Upper lobe of left lung (tissue), 6 donors: ENCODE results near the gene SLC40A1. TPM values are rescaled to one million over a fixed set of nuclear protein-coding genes. Genes with fewer than 3 reads are reported as not detected.

Experiments used
- ATAC-seq, 2 donors: fragments of 200-7000 bp; cut with Tn5 transposase; one replicate each; pipeline ENCODE4 v1.9.1; 2022; ENCODE audit warnings: mild to moderate bottlenecking in 2 of 2, moderate library complexity in 2 of 2; ENCODE audit not compliant: low FRiP score in 2 of 2
- DNase-seq, 2 donors: peaks; one replicate each; pipeline ENCODE4 v3.0.0-alpha.2; 2019 to 2020
- H3K27ac ChIP-seq, 4 donors: fragments of 200-600 bp; sonication (generic); one replicate each; pipeline ENCODE4 v1.5.1; 2016 to 2019
- H3K27me3 ChIP-seq, 4 donors: fragments of 200-600 bp; sonication (generic); one replicate each; pipeline ENCODE4 v1.5.1; 2017 to 2019
- H3K36me3 ChIP-seq, 4 donors: fragments of 200-600 bp; sonication (generic); one replicate each; pipeline ENCODE4 v1.5.1; 2016 to 2019
- H3K4me1 ChIP-seq, 4 donors: fragments of 200-600 bp; sonication (generic); one replicate each; pipeline ENCODE4 v1.5.1; 2018 to 2019
- H3K4me3 ChIP-seq, 4 donors: fragments of 200-600 bp; sonication (generic); one replicate each; pipeline ENCODE4 v1.5.1; 2017 to 2019; ENCODE audit warnings: mild to moderate bottlenecking in 2 of 4, moderate library complexity in 1 of 4
- H3K9me3 ChIP-seq, 4 donors: fragments of 200-600 bp; sonication (generic); one replicate each; pipeline ENCODE4 v1.5.1; 2018 to 2019
- EP300 ChIP-seq, 4 donors: sonication (generic); formaldehyde crosslinking; IDR thresholded peaks; one replicate each; pipeline ENCODE4 v1.5.1; 2017; ENCODE audit warnings: antibody characterized with exemption in 4 of 4, control low read depth in 2 of 4
- POLR2A ChIP-seq, 4 donors: fragments of 450-650 bp; IDR thresholded peaks; one replicate each; pipeline ENCODE4 v1.5.1; 2016 to 2017; ENCODE audit warnings: antibody characterized with exemption in 4 of 4, mild to moderate bottlenecking in 2 of 4
- POLR2AphosphoS5 ChIP-seq, 2 donors: sonication (generic); formaldehyde crosslinking; IDR thresholded peaks; one replicate each; pipeline ENCODE4 v1.5.1; 2017; ENCODE audit warnings: antibody characterized with exemption in 2 of 2
- WGBS, 2 donors: methylation state at CpG; one replicate each; pipeline ENCODE4 v1.1.5; 2017 to 2018; 5-methylcytosine and 5-hydroxymethylcytosine counted together
- total RNA-seq, 6 donors: library from RNA; depleted of rRNA in 4 of 6; stranded (reverse); fragments of >200 nt in 4 of 6; gene quantifications; one replicate each; pipeline versions ENCODE4 v1.1.0 to v1.2.1, GENCODE V29; 2016 to 2021
- TF ChIP-seq, protein P1 (sequence below), 6 experiments: fragments of 450-650 bp in 4 of 6; fragments of 200-600 bp in 2 of 6; sonication (generic) in 2 of 6; IDR thresholded peaks; one replicate each; pipeline ENCODE4 v1.5.1; 2016 to 2019; ENCODE audit warnings: antibody characterized with exemption in 6 of 6
- donor health status: DM: no; HTN: no; CAD: no; lungs with moderate emphysema.
- donor health status: DM: no; HTN: yes; CAD: no; lungs with severe emphysema.

The SLC40A1 gene
- total RNA-seq, 6 donors from 2014 or later = 67.4 to 154 (median 131) TPM

DNA sequence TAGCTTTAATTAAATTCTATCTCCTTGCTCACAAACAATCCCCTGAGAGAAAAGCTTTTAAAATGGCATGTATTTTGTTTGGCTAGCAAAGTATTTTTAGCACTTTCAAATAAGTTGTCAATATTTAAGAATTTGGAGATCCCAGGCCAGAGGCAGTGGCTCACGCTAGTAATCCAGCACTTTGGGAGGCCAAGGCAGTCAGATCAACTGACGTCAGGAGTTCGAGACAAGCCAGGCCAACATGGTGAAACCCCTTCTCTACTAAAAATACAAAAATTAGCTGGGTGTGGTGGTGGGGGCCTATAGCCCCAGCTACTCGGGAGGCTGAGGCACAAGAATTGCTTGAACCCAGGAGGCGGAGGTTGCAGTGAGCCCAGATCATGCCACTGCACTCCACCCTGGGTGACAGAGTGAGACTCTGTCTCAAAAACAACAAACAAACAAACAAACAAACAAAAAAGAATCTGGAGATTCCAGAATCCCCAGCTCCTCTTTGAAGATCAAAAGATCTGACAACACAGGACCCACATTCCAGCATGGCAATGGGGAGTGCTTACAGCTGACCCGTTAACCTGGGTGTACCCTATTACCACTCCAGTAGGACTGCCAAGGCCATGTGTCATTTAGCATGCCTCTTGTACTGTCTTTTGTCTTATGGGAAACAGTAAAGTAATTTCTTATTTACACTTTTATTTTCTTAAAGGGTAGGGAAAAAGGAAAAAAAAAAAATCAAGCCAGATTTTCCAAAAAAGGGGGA is 21.9 kb downstream of the SLC40A1 start:
- 81 to 84% methylated on average over 6 of the region's 6 CpGs for WGBS, 2 donors
- no peak for DNase-seq
- H3K27me3 ChIP-seq = no peaks in the 10 kb centered on the region
- H3K4me1 ChIP-seq = peaks cover 10 to 32% (median 18%) of the 10 kb centered on the region in 4 donors
- no peaks in the 10 kb centered on the region for H3K9me3 ChIP-seq
- H3K4me3 ChIP-seq = no peak overlapping the region
- ATAC-seq = no peak
- H3K27ac ChIP-seq = peak overlapping the region in 2 of 4 donors; percentile 49 to 59
- H3K36me3 ChIP-seq = peaks cover 5 to 36% (median 18%) of the 10 kb centered on the region in 4 donors
- TF ChIP-seq EP300 (IDR thresholded peaks at IDR 0.05) (no peak), POLR2AphosphoS5 (IDR thresholded peaks at IDR 0.05) (no peak), POLR2A (IDR thresholded peaks at IDR 0.05) (no peak)
- TF ChIP-seq, protein P1, sequence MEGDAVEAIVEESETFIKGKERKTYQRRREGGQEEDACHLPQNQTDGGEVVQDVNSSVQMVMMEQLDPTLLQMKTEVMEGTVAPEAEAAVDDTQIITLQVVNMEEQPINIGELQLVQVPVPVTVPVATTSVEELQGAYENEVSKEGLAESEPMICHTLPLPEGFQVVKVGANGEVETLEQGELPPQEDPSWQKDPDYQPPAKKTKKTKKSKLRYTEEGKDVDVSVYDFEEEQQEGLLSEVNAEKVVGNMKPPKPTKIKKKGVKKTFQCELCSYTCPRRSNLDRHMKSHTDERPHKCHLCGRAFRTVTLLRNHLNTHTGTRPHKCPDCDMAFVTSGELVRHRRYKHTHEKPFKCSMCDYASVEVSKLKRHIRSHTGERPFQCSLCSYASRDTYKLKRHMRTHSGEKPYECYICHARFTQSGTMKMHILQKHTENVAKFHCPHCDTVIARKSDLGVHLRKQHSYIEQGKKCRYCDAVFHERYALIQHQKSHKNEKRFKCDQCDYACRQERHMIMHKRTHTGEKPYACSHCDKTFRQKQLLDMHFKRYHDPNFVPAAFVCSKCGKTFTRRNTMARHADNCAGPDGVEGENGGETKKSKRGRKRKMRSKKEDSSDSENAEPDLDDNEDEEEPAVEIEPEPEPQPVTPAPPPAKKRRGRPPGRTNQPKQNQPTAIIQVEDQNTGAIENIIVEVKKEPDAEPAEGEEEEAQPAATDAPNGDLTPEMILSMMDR (IDR thresholded peaks at IDR 0.05) = no peak

DNA sequence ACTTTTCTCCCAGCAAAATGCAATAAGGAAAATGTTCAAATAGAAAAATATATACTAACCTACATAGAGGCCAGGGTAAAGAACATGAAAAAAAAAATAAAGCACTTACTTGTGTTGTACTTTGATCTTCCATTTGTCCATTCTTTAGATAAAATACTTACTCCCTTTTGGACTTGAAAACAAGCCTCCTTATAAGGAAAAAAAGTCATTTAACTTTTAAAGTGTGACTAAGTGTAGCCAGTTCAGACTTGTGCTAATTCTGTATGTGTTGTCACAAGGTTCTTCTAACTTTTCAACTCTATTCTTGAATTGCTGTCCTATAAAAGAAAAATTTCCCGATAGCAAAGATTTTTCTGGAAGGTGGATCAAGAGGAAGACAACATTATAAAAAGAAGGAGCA is 23.2 kb downstream of the SLC40A1 start:
- Histone ChIP-seq H3K4me3 (no peak overlapping the region), H3K36me3 (peaks cover 0 to 24% (median 14%) of the 10 kb centered on the region in 4 donors), H3K27me3 (no peaks in the 10 kb centered on the region), H3K9me3 (no peaks in the 10 kb centered on the region), H3K27ac (peak overlapping the region in 1 of 4 donors; percentile 5), H3K4me1 (peaks cover 10 to 32% (median 18%) of the 10 kb centered on the region in 4 donors)
- no peak for ATAC-seq
- 53 to 73% methylated on average over 1 of the region's 1 CpG for WGBS, 2 donors
- no peak for TF ChIP-seq EP300 (IDR thresholded peaks at IDR 0.05)
- no peak for TF ChIP-seq POLR2AphosphoS5 (IDR thresholded peaks at IDR 0.05)
- TF ChIP-seq, protein P1 (IDR thresholded peaks at IDR 0.05) = no peak
- TF ChIP-seq POLR2A (IDR thresholded peaks at IDR 0.05) = no peak
- DNase-seq = no peak

DNA sequence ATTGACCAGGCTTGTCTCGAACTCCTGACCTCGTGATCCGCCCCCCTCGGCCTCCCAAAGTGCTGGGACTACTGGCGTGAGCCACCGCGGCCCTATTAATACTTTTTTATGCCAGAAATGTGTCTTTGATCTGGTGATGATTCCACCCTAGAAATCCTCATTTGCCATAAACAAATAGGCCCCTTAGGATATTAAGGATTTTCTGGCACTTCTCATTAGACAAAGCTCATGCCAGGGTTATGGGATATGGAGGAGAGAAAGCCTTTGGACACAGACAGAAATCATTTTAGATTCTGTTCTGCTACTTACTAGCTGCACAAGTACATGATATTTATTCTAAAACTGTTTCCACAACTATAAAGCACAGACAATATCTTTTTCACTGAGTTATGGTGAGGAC is 24.1 kb downstream of the SLC40A1 start:
- WGBS, 2 donors = 85 to 89% methylated on average over 7 of the region's 7 CpGs
- peak overlapping the region in 1 of 4 donors; percentile 11 for H3K27ac ChIP-seq
- peaks cover 0 to 16% (median 8%) of the 10 kb centered on the region in 4 donors for H3K36me3 ChIP-seq
- ATAC-seq = no peak
- H3K27me3 ChIP-seq = no peaks in the 10 kb centered on the region
- peak in 1 of 2 donors; percentile 12 for DNase-seq
- no peak overlapping the region for H3K4me3 ChIP-seq
- TF ChIP-seq EP300 (IDR thresholded peaks at IDR 0.05) (no peak), POLR2A (IDR thresholded peaks at IDR 0.05) (no peak), POLR2AphosphoS5 (IDR thresholded peaks at IDR 0.05) (no peak)
- TF ChIP-seq, protein P1 (IDR thresholded peaks at IDR 0.05) = no peak
- H3K9me3 ChIP-seq = no peaks in the 10 kb centered on the region
- peaks cover 10 to 28% (median 17%) of the 10 kb centered on the region in 4 donors for H3K4me1 ChIP-seq

DNA sequence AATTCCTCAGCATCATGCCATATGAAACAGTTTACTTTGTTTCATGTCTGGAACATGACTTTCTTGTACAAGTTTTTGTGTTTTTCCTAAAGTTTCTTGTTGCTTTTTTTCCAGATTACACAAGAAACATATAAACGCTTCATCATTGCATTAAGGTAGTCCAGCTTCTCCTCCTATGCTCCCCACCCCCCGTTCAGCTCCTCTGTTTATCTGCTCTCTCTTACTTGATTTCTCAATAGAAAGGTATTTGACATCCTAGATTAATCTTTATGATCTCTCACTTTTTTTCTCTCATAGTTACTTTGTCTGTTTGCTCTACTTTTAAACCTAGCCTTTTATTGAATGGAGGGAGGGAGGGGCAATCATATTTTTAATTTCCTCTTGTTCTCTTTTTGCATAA is 25.4 kb downstream of the SLC40A1 start:
- H3K36me3 ChIP-seq = peaks cover 0 to 7% (median 0%) of the 10 kb centered on the region in 4 donors
- H3K27me3 ChIP-seq = no peaks in the 10 kb centered on the region
- TF ChIP-seq, protein P1 (IDR thresholded peaks at IDR 0.05) = no peak
- no peak for TF ChIP-seq EP300 (IDR thresholded peaks at IDR 0.05)
- TF ChIP-seq POLR2AphosphoS5 (IDR thresholded peaks at IDR 0.05) = no peak
- H3K9me3 ChIP-seq = no peaks in the 10 kb centered on the region
- ATAC-seq = no peak
- no peak overlapping the region for H3K27ac ChIP-seq
- 53 to 65% methylated on average over 2 of the region's 2 CpGs for WGBS, 2 donors
- H3K4me1 ChIP-seq = peaks cover 10 to 19% (median 16%) of the 10 kb centered on the region in 4 donors
- no peak overlapping the region for H3K4me3 ChIP-seq
- DNase-seq = no peak
